Chondrocyte (in vitro differentiated cells): Measurements from ENCODE around the gene BEST3. TPM values are rescaled to one million over a fixed set of nuclear protein-coding genes. Genes with fewer than 3 reads are reported as not detected.
A peak's percentile ranks its signal among the peaks of the same experiment; 100 is the strongest.

ENCODE experiments used
- DNase-seq: peaks from one replicate; pipeline ENCODE4 v3.0.0; 2021; ENCODE audit warnings: mixed read lengths, low spot score
- H3K27ac Mint-ChIP-seq: one replicate; pipeline ENCODE4 v1.8.0; 2021; ENCODE audit warnings: mild to moderate bottlenecking, moderate library complexity, mixed read lengths; ENCODE audit not compliant: unreplicated experiment
- H3K27me3 Mint-ChIP-seq: 2 replicates; pipeline ENCODE4 v1.8.0; 2021; ENCODE audit warnings: low read depth, mixed read lengths
- H3K36me3 Mint-ChIP-seq: 2 replicates; pipeline ENCODE4 v1.8.0; 2021; ENCODE audit warnings: low read depth, mixed read lengths
- H3K4me1 Mint-ChIP-seq: 2 replicates; pipeline ENCODE4 v1.8.0; 2021; ENCODE audit warnings: low read depth, mild to moderate bottlenecking, mixed read lengths
- H3K4me3 Mint-ChIP-seq: one replicate; pipeline ENCODE4 v1.8.0; 2021; ENCODE audit warnings: mild to moderate bottlenecking, moderate library complexity, mixed read lengths; ENCODE audit not compliant: unreplicated experiment
- H3K9me3 Mint-ChIP-seq: 2 replicates; pipeline ENCODE4 v1.8.0; 2021; ENCODE audit warnings: low read depth, mixed read lengths
- CTCF ChIP-seq: fragments of 200-600 bp; sonication (generic); IDR thresholded peaks from 2 replicates; pipeline ENCODE4 v1.5.0; 2021; ENCODE audit warnings: antibody characterized with exemption, mild to moderate bottlenecking, moderate library complexity
- total RNA-seq: library from RNA; stranded (reverse); gene quantifications from 3 replicates; pipeline ENCODE4 v1.2.1, GENCODE V29; 2021

The BEST3 gene
- total RNA-seq, 1 donor from 2014 or later = 0.20 TPM

GRCh38 chr12:69714542-69714941 is 15.4 kb upstream of the BEST3 start:
- Mint-ChIP-seq H3K27ac (no peak overlapping the region), H3K9me3 (no peaks in the 10 kb centered on the region), H3K36me3 (no peaks in the 10 kb centered on the region), H3K4me3 (no peak overlapping the region), H3K27me3 (no peaks in the 10 kb centered on the region), H3K4me1 (peaks cover 8% of the 10 kb centered on the region)
- no peak for DNase-seq
- no peak for TF ChIP-seq CTCF

- no peaks in the 10 kb centered on the region for H3K4me1 Mint-ChIP-seq
- H3K4me3 Mint-ChIP-seq = no peak overlapping the region
Observed at GRCh38 chr12:69712826-69713225, 13.7 kb upstream of the BEST3 start.

GRCh38 chr12:69708649-69709048 is 9.5 kb upstream of the BEST3 start:
- Mint-ChIP-seq H3K4me1 (no peaks in the 10 kb centered on the region), H3K27ac (no peak overlapping the region), H3K9me3 (peaks cover 5% of the 10 kb centered on the region), H3K36me3 (no peaks in the 10 kb centered on the region), H3K27me3 (no peaks in the 10 kb centered on the region), H3K4me3 (no peak overlapping the region)
- peak; percentile 43 for TF ChIP-seq CTCF
- DNase-seq = no peak

More at GRCh38 chr12:69712826-69713225, 13.7 kb upstream of the BEST3 start:
- no peak for TF ChIP-seq CTCF
- Mint-ChIP-seq H3K27me3 (no peaks in the 10 kb centered on the region), H3K27ac (no peak overlapping the region), H3K36me3 (no peaks in the 10 kb centered on the region), H3K9me3 (peaks cover 5% of the 10 kb centered on the region)
- DNase-seq = no peak

- no peak for TF ChIP-seq CTCF
- Mint-ChIP-seq H3K4me3 (no peak overlapping the region), H3K27me3 (no peaks in the 10 kb centered on the region), H3K9me3 (peaks cover 5% of the 10 kb centered on the region), H3K27ac (no peak overlapping the region), H3K36me3 (no peaks in the 10 kb centered on the region), H3K4me1 (no peaks in the 10 kb centered on the region)
- no peak for DNase-seq
Observed at GRCh38 chr12:69704357-69704756, 5.3 kb upstream of the BEST3 start.

- TF ChIP-seq CTCF = no peak
- no peaks in the 10 kb centered on the region for H3K4me1 Mint-ChIP-seq
- H3K9me3 Mint-ChIP-seq = no peaks in the 10 kb centered on the region
- H3K27ac Mint-ChIP-seq = no peak overlapping the region
- no peaks in the 10 kb centered on the region for H3K27me3 Mint-ChIP-seq
- H3K4me3 Mint-ChIP-seq = no peak overlapping the region
- no peak for DNase-seq
- no peaks in the 10 kb centered on the region for H3K36me3 Mint-ChIP-seq
Observed at GRCh38 chr12:69703146-69703642, 4.1 kb upstream of the BEST3 start.
